Subcutaneous adipose tissue (tissue), 4 donors: ENCODE data around the gene C1QB. TPM values are rescaled to one million over a fixed set of nuclear protein-coding genes. Genes with fewer than 3 reads are reported as not detected.

ENCODE experiments used
- CTCF ChIP-seq: fragments of 450-650 bp; IDR thresholded peaks from one replicate; pipeline ENCODE4 v1.5.1; 2016; ENCODE audit warnings: low read depth, mild to moderate bottlenecking, control low read depth, antibody characterized with exemption, moderate library complexity
- total RNA-seq, 4 donors: library from RNA; depleted of rRNA; stranded (reverse); fragments of >200 nt; gene quantifications; one replicate each; pipeline ENCODE4 v1.1.0, GENCODE V29; 2016

C1QB gene
- total RNA-seq, 4 donors from 2014 or later, result 325 to 1,649 (median 667) TPM

DNA sequence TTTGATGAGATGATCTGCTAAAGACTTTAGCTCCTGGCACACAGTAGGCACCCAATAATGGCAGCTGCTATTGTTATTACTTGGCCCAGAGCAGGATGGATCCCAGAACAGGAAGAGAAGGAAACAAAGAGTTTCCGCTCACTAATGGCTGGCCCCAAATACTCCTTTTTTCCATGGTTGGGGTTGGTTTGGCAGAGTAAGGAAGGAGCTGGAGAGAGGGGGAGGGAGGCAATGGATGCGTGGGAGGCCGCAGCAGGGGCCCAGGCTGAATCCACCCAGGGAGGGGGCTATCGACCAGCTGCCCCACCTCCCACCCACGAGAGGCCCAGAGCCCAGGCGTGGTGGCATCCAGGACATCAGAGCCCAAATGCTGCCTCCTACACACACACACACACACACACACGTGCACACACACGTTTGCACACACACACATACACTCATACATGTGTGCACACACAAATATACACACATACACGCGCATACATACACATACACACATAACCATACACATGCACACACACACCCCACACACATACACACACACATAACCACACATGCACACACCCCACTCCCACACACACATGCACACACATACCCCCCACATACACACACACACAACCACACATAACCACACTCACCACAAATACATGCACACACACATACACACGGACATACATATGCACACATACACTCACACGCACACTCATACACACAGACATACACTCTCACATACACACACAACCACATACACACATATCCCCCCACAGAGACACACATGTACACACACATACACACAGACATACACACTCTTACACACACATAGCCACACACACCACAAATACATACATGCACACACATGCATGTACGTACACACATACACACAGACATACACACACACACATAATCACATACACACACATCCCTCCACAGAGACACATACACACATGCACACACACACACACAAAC is 25.2 kb downstream of the C1QB start:
- TF ChIP-seq CTCF, result no peak

- no peak for TF ChIP-seq CTCF
Observed at GRCh38 chr1:22680726-22681125, 27.7 kb downstream of the C1QB start.

DNA sequence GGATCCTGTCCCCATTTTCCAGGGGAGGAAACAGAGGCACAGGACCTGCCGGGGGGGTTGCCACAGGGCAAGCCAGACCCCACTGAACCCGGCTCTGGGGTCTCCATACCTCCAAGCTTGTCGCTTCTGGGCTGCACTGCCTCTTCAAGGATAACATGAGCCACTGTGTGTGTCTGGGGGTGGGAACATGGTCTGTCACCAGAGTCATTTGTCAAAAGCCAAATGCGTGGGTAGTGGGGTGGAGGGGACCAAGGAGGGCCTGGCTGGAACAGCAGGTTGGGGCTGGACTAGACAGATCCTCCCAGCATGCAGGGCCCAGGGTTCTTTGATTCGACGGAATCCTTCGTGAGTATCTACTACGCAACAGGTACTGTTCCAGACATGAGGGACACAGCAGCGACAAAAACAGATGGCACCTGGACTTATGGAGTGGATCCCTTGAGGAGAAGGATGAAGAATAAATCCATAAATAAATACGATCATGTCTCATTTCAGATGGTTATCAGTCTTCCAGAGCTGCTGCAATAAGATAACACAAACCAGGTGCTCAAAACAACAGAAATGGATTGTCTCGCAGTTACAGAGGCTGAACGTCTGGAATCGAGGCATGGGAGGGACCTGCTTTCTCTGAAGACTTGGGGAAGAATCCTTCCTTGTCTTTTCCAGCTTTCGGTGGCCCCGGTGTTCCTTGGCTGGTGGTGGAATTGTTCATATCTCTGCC is 28.7 kb downstream of the C1QB start:
- TF ChIP-seq CTCF, result no peak

- no peak for TF ChIP-seq CTCF
Observed at GRCh38 chr1:22683547-22683946, 30.5 kb downstream of the C1QB start.

GRCh38 chr1:22685591-22686059 is 32.6 kb downstream of the C1QB start:
- TF ChIP-seq CTCF, result no peak

DNA sequence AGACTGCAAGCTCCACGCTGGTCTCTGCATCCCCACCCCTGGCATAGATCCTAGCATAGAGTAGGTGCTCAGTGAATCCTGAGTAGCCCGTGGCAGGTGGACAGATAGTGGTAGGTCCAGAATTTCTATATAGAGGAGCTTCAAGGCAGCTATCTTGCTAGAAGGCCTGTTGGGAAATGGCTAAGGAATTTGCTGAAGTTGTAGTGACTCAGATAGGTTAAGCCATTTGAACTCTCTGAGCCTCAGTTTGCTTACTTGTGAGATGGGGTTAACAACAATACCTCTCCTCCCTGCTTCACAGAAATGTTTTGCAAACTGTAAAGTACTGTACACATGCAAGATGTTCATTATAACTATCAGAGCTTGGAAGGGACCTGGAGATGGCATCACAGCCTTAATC is 34.2 kb downstream of the C1QB start:
- no peak for TF ChIP-seq CTCF

- no peak for TF ChIP-seq CTCF
Observed at GRCh38 chr1:22688466-22688865, 35.4 kb downstream of the C1QB start.
